Breast epithelium (tissue), 3 donors: Measurements from ENCODE around the gene CIAO2B.

ENCODE experiments used
- POLR2AphosphoS5 ChIP-seq, 3 donors: sonication (generic); formaldehyde crosslinking; IDR thresholded peaks; one replicate each; pipeline ENCODE4 v1.6.1; 2017; ENCODE audit warnings: antibody characterized with exemption in 3 of 3
- TF ChIP-seq, protein P1 (sequence below), 3 donors: fragments of 450-650 bp; IDR thresholded peaks; one replicate each; pipeline ENCODE4 v1.5.1; 2016 to 2017; ENCODE audit warnings: antibody characterized with exemption in 3 of 3, mild to moderate bottlenecking in 3 of 3, moderate library complexity in 3 of 3

GRCh38 chr16:66924527-66925321 is 9.5 kb downstream of the CIAO2B start:
- TF ChIP-seq, protein P1, sequence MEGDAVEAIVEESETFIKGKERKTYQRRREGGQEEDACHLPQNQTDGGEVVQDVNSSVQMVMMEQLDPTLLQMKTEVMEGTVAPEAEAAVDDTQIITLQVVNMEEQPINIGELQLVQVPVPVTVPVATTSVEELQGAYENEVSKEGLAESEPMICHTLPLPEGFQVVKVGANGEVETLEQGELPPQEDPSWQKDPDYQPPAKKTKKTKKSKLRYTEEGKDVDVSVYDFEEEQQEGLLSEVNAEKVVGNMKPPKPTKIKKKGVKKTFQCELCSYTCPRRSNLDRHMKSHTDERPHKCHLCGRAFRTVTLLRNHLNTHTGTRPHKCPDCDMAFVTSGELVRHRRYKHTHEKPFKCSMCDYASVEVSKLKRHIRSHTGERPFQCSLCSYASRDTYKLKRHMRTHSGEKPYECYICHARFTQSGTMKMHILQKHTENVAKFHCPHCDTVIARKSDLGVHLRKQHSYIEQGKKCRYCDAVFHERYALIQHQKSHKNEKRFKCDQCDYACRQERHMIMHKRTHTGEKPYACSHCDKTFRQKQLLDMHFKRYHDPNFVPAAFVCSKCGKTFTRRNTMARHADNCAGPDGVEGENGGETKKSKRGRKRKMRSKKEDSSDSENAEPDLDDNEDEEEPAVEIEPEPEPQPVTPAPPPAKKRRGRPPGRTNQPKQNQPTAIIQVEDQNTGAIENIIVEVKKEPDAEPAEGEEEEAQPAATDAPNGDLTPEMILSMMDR (IDR thresholded peaks at IDR 0.05), result peak in 1 of 3 donors; percentile 37
- no peak for TF ChIP-seq POLR2AphosphoS5 (IDR thresholded peaks at IDR 0.05)
